GM19372 (cell line): ENCODE results near the gene DCLK3.

Experiments used
- ATAC-seq: cut with Tn5 transposase; IDR thresholded peaks from one replicate; pipeline ENCODE4 v1.9.1; 2021; ENCODE audit warnings: mild to moderate bottlenecking, low read depth, moderate library complexity; ENCODE audit not compliant: unreplicated experiment

Gene DCLK3, protein sequence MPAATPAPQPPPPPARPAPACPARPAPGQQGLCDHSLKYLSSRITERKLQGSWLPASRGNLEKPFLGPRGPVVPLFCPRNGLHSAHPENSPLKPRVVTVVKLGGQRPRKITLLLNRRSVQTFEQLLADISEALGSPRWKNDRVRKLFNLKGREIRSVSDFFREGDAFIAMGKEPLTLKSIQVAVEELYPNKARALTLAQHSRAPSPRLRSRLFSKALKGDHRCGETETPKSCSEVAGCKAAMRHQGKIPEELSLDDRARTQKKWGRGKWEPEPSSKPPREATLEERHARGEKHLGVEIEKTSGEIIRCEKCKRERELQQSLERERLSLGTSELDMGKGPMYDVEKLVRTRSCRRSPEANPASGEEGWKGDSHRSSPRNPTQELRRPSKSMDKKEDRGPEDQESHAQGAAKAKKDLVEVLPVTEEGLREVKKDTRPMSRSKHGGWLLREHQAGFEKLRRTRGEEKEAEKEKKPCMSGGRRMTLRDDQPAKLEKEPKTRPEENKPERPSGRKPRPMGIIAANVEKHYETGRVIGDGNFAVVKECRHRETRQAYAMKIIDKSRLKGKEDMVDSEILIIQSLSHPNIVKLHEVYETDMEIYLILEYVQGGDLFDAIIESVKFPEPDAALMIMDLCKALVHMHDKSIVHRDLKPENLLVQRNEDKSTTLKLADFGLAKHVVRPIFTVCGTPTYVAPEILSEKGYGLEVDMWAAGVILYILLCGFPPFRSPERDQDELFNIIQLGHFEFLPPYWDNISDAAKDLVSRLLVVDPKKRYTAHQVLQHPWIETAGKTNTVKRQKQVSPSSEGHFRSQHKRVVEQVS

DNA sequence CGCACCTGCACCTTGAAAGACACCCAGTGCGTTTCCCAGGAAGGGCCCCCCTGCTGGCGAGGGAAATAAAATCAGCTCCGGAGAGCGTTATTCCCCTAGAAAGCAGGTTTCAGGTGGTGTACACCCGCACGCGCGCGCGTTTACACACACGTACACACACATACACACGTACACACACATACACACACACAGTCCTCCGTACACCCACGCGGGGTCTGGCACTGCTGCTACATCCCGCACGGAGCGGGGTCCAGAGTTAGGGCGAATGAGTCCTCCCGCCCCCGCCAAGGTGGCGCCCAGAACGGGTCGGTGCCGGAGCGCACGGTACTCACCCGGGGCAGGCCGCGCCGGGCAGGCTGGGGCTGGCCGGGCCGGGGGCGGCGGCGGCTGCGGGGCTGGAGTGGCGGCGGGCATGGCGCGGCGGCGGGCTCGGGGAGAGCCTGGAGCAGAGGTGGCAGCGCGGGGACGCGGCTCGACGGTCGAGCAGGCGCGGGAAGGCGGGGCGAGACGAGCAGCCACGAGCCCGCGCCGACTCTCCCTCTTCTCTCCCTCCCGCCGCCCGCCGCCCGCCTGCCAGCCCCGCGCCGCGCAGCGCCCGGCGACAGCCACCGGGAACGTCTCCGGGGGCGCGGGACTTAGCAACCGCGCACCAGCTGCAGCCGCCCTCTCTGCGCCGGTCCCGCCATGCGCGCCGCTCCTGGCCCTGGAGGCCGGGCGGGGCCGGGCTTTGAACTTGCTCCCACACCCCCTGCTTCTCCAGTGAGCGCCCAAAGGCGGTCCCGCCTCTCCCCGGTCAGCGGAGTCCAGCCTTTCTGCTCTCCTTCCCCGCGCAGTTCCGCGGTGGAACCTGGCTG lies at the start of gene DCLK3:
DCLK3 (minus strand) TSS at position 704 of the 854 bp plus-strand sequence; CDS start at position 414, 290 bp downstream.
- ATAC-seq, result no peak

- ATAC-seq, result no peak
These were observed 49.0 kb upstream of the DCLK3 start for GRCh38 chr3:36813305-36813704.

GRCh38 chr3:36812240-36812639 lies 47.9 kb upstream of the DCLK3 start:
- ATAC-seq, result no peak

- ATAC-seq, result no peak
These were observed 47.4 kb upstream of the DCLK3 start for GRCh38 chr3:36811768-36812167.

GRCh38 chr3:36804295-36805055 lies 40.1 kb upstream of the DCLK3 start:
- ATAC-seq, result no peak

DNA sequence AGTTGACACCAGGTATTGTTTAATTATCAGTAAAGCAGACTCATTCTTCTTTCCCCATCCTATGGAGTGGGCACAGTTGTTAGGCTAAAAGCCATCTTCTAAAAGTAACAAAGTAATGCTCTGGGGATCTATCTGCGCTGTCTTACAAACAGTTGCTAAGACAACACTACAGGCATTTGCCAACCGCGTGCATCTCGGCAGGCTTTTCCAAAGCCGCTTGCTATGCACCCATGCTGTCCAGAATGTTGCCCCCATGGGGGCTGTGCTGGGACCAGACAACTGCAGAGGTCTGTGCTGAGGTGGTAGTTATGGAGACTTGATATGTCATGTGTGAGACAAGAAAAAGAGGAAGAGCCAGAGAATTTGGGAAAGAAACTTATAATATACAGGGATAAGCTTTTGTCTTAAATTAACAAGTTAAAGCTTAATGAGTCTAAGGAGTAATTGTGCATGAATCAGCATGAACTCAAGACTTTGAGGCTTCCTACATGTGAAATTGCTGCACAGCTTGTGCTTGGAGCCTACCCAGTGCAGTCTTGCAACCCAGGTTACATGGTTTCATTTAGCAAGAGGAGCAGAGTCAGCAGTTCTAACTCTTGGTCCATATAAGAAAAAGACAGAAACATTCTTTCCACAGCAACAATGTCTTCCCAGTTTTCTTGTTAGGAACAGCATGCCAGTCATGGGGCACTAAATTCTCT lies 38.9 kb upstream of the DCLK3 start:
- ATAC-seq, result no peak

- no peak for ATAC-seq
These were observed 36.3 kb upstream of the DCLK3 start for GRCh38 chr3:36800533-36801116.

- ATAC-seq, result no peak
These were observed 32.5 kb upstream of the DCLK3 start for GRCh38 chr3:36796881-36797280.

DNA sequence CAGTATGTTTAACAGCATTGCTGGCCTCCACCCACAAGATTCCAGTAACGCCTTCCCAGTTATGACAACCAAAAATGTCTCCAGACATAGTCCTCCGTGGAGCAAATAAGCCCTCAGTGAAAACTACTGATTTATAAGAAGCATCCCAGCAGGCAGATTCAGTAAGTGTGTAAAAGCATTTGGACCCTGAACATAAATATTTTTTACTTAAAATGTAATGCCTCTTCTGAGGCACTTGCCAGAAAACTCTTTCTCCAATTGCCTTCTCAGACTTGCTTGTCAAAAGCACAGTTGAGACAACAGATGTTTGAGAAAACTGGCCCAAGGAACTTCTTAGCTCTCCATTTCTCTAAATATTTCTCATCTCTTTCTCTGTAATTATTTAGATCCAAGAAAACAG lies 31.8 kb upstream of the DCLK3 start:
- ATAC-seq, result no peak

DNA sequence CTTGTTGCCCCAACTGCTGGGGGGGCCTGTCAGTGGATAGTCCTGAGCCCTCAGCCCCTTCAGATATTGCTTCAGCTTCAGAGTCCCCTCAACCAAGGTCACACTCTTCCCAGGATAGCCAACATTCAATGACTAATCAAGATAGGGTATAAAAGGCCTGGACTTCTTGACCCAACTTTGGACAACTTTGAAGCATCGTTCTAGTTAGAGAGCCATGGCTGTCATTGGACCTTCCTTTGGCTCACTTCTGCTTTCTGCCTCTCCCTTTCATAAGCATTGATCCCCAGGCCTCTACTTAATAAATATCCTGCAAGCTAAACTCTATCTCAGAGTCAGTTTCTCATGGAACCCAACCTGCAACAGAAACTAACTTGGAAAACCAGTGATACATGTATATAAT lies 31.3 kb upstream of the DCLK3 start:
- ATAC-seq, result no peak

DNA sequence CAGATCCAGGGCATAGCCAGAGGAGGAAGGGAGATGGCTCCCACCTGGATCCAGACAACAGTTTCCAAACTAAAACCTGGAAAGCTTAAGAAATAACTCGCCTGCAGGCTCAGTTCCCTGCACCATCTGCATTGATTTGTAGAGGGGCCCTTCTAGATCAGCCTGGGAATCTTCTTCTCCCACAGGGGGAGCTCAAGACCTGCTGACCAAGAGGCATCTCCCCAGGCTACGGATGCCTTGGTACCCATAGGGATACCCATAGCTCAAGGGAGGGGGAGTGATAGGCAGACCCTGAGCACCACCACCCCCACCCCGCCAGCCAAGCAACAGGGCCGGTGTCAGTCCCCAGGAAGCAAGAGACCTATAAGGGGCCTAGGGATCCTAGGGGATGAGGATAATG lies 28.0 kb upstream of the DCLK3 start:
- no peak for ATAC-seq

DNA sequence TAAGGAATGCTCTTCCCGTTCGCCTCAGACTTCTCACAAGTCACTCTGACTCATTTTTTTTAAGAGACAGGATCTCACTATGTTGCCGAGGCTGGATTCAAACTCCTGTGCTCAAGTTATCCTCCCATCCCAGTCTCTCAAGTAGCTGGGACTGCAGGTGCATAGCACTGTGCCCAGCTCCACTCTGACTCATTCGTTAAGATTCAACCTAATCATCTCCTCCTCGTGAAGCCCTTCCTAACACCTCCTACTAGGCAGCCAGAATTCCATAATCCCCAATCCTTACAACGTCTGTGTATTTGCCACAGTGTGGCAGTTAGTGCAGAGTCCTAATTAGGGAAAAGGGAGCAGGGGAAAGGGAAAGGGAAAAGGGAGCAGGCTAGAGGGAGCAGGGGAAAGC lies 26.4 kb upstream of the DCLK3 start:
- ATAC-seq, result no peak

DNA sequence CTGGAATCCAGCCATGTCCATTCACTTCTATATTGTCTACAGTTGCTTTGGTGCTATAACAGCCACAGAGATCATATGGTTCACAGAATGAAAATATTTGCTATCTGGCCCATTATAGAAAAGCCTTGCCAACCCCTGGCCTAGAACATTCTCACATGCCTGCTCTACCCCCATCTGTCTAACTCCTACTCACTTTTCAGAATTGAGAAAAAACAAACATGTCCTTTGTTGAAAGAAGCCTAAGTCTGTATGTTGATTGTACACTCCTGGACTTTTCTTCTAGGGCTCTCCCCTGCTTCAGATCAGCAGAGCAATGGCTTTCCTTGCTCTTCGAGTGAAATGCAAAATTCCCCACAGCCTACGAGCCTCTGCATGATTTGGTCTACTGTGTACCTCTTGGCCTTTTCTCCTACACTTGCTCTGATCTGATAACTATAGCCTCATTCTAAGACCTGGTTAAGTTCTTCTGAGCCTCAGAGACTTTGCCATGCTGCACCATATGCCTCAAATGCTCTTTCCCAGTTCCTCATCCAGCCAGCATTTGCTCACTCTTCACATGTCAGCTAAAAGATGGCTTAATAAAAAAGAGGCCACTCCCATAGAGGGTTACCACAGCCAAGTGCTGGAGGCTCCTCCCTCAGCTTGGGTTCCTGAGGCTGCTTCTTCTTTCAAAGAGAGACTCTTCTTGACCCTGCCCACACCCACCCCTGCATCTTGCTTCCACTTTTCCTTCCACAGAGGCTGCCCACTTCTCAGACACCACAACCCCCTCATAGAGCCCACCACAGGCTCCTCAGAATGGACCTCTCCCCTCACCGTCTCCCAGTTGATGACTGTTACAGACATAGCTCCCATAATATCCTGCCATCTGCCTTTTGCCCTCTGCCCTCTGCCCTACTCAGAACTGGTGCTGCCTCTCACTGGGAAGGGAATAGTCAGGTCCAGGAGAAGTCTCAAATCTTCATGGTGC lies 22.9 kb upstream of the DCLK3 start:
- no peak for ATAC-seq

- no peak for ATAC-seq
These were observed 19.8 kb upstream of the DCLK3 start for GRCh38 chr3:36784138-36784635.

- no peak for ATAC-seq
These were observed 13.3 kb upstream of the DCLK3 start for GRCh38 chr3:36777424-36778218.

GRCh38 chr3:36776436-36776835 lies 12.1 kb upstream of the DCLK3 start:
- no peak for ATAC-seq

DNA sequence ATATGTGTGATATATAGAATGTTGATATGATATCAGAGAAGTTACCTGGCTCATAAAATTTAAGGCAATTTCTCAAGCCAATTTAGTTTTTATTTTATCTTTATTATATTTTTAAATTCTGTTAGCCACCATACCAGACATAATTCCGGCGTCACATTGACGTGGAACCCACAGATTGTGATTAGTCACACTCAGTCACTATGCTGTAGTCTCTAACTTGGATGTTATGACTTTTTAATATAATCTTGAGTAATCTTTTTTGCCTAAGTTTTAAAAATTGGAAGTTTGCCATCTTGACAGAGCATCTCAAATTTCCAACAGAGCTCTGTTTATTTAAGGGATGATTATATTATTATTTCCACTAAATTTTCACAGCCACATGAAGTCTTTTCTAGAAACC lies 9.7 kb upstream of the DCLK3 start:
- no peak for ATAC-seq
